Activated CD4-positive, alpha-beta T cell treated with anti-CD3 and anti-CD28 coated beads, Interleukin-10, Interleukin-2, amounts not matched to agents 100 ng/mL and 50 ng/mL, durations not matched to agents 16 hours and 8 hours (primary cell): ENCODE data around the gene RCSD1.
"Not testable (repeated sequence)": the region's sequence is repeated elsewhere in the genome, so short reads cannot be mapped to it uniquely, and the experiment has no call there.

Experiments
- DNase-seq: peaks from one replicate; pipeline ENCODE4 v3.0.0-alpha.2; 2020

The RCSD1 gene

GRCh38 chr1:167717351-167717750, 87.3 kb downstream of the RCSD1 start:
- DNase-seq, result no peak

- no peak for DNase-seq
Observed at GRCh38 chr1:167718914-167719691, 89.1 kb downstream of the RCSD1 start.

- DNase-seq, result not testable (repeated sequence)
Observed at GRCh38 chr1:167719715-167720421, 89.8 kb downstream of the RCSD1 start.

GRCh38 chr1:167720965-167721616, 91.1 kb downstream of the RCSD1 start:
- peak; percentile 18 for DNase-seq

GRCh38 chr1:167721617-167722151, 91.7 kb downstream of the RCSD1 start, which contains the start of gene MPZL1:
MPZL1 (plus strand) TSS chr1:167721982; CDS start chr1:167722152, 170 bp downstream.
- peak; percentile 95 for DNase-seq

- DNase-seq, result peak; percentile 45
Observed at GRCh38 chr1:167722152-167722869, 92.3 kb downstream of the RCSD1 start.

GRCh38 chr1:167722870-167723251, 92.8 kb downstream of the RCSD1 start:
- DNase-seq, result no peak

GRCh38 chr1:167723707-167724323, 93.8 kb downstream of the RCSD1 start:
- no peak for DNase-seq

GRCh38 chr1:167726008-167726407, 96.0 kb downstream of the RCSD1 start:
- DNase-seq, result no peak

- DNase-seq, result no peak
Observed at GRCh38 chr1:167728818-167729410, 98.9 kb downstream of the RCSD1 start.

GRCh38 chr1:167734227-167734626, 104.2 kb downstream of the RCSD1 start:
- DNase-seq, result no peak

- DNase-seq, result no peak
Observed at GRCh38 chr1:167734841-167735240, 104.8 kb downstream of the RCSD1 start.

GRCh38 chr1:167737169-167737568, 107.1 kb downstream of the RCSD1 start:
- DNase-seq, result no peak

GRCh38 chr1:167738158-167738557, 108.1 kb downstream of the RCSD1 start:
- DNase-seq, result no peak

- DNase-seq, result no peak
Observed at GRCh38 chr1:167739752-167740151, 109.7 kb downstream of the RCSD1 start.

GRCh38 chr1:167741103-167741502, 111.1 kb downstream of the RCSD1 start:
- not testable (repeated sequence) for DNase-seq

- DNase-seq, result not testable (repeated sequence)
Observed at GRCh38 chr1:167742392-167743057, 112.5 kb downstream of the RCSD1 start.

- DNase-seq, result no peak
Observed at GRCh38 chr1:167744901-167745300, 114.9 kb downstream of the RCSD1 start.

GRCh38 chr1:167746013-167746672, 116.1 kb downstream of the RCSD1 start:
- no peak for DNase-seq

- no peak for DNase-seq
Observed at GRCh38 chr1:167746988-167747655, 117.1 kb downstream of the RCSD1 start.
